Measurements from ENCODE around the gene SORBS2.

DNA sequence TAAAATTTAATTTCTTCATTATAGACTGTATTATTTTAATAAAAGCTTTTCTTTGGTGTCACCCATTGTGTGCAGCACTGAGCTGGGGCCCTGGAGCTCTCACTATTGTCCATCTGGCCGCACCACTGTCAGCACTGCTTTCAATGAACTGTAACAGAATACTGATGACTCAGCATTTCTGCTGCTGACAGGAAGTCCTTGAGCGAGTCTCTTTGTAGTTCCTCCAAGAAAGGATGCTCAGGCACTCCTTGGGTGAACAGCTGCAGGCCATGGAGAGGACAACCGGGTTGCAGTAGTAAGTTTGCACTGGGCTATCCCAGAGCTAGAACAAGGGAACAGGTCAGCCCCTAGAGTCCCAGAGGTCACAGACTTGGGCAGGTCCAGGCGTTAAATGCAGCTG is 81.6 kb downstream of the SORBS2 start:
- TF ChIP-seq, protein P1, sequence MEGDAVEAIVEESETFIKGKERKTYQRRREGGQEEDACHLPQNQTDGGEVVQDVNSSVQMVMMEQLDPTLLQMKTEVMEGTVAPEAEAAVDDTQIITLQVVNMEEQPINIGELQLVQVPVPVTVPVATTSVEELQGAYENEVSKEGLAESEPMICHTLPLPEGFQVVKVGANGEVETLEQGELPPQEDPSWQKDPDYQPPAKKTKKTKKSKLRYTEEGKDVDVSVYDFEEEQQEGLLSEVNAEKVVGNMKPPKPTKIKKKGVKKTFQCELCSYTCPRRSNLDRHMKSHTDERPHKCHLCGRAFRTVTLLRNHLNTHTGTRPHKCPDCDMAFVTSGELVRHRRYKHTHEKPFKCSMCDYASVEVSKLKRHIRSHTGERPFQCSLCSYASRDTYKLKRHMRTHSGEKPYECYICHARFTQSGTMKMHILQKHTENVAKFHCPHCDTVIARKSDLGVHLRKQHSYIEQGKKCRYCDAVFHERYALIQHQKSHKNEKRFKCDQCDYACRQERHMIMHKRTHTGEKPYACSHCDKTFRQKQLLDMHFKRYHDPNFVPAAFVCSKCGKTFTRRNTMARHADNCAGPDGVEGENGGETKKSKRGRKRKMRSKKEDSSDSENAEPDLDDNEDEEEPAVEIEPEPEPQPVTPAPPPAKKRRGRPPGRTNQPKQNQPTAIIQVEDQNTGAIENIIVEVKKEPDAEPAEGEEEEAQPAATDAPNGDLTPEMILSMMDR (IDR thresholded peaks at IDR 0.05), result no peak
- no peak for TF ChIP-seq POLR2A (IDR thresholded peaks at IDR 0.05)

Measured in testis (tissue), 2 donors.